Measurements from ENCODE around the gene SRBD1. TPM values are rescaled to one million over a fixed set of nuclear protein-coding genes. Genes with fewer than 3 reads are reported as not detected.

Gene SRBD1
- polyA plus RNA-seq, 3 donors = 4.7 to 5.2 (median 4.9) TPM

DNA sequence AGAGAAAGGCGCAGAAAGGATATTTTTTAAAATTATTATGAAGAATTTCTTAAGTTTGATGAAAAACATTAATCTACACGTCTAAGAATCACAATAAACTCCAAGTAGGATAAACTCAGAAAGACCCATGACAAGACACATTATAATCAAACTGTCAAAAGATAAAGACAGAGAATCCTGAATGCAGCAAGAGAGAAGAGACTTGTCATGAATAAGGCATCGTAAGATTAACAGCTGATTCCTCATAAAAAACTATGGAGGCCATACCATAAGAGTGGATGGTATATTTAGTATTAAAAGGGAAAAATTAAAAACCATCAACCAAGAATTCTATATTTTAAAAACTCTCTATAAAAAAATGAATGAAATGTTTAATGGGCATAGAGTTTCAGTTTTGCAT, 39.1 kb downstream of the SRBD1 start:
- no peak overlapping the region for H3K27ac ChIP-seq (ENCODE audit: low read depth, low read length)
- 96 to 99% (median 97%) methylated on average over 3 of the region's 3 CpGs for WGBS, 3 donors

DNA sequence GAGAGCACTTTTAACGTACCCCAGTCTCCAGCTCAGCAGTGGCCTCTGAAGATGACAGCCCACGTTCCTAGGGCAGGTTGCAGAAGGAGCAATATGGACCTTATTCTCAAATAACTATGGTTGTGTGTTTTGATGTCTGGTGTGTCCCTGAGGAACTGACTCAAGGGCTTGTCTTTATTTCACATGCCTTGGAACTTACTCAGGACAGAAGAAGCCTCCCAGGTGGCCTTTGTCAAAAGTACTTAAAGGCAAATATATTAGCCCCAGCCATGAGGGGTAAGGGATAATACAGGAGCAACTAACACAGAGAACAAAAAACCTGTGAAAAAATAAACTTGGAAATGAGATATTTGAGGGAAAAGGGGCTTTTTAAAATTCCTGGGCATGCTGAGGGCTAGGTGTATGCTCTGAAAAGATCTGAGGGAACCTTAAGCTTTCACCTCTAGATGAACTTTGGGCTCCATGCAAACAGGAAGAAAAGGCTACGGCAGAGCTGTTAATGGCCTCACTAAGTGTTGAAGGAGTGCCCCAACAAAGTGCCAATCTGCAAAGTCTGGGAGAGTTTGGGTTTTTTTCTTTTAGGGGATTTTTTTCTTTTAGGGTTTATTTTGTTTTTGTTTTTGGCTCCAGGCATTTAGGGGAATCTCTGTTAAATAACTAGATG, 40.3 kb downstream of the SRBD1 start:
- WGBS, 3 donors = 73 to 89% (median 85%) methylated on average over 3 of the region's 3 CpGs
- no peak overlapping the region for H3K27ac ChIP-seq (ENCODE audit: low read depth, low read length)

DNA sequence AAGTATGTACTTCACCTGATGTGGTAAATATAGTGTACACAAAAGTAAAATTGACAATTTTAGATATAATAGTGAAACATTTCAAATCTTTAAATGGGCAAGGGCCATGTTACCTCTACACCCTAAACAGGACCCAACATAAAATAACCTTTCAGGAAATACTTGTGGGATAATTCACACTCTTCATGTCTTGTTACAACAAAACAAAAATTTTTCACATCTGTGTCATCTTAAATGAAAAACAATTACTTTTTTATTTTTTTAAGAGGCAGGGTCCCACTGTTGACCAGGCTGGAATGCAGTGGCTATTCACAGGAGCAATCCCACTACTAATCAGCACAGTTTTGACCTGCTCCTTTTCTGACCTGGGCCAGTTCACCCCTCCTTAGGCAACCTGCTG, 42.1 kb downstream of the SRBD1 start:
- no peak overlapping the region for H3K27ac ChIP-seq (ENCODE audit: low read depth, low read length)

- H3K27ac ChIP-seq (ENCODE audit: low read depth, low read length) = peak overlapping the region; percentile 26
- WGBS, 3 donors = 43 to 77% (median 50%) methylated on average over 5 of the region's 5 CpGs
Observed at GRCh38 chr2:45567974-45568789, 42.9 kb downstream of the SRBD1 start.

GRCh38 chr2:45567288-45567963, 43.6 kb downstream of the SRBD1 start:
- no peak overlapping the region for H3K27ac ChIP-seq (ENCODE audit: low read depth, low read length)
- 64 to 90% (median 70%) methylated on average over 7 of the region's 7 CpGs for WGBS, 3 donors

DNA sequence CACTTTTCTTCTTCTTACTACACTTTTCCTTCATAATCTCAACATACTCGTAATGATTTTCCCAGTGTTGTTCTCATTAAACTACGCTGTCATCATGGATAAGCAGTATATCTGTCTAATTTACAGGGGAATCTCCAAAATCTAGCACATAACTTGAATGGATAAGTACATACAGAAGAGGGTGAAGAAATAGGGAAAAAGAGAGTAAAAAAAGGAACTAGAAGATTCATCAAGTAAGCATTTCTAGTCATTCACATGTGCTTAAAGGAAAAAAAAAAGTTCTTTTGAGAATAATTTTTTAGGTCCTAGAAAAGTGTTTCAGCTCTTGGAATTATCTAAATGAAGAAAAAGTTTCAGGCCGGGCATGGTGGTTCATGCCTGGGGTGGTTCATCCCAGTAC, 51.6 kb downstream of the SRBD1 start:
- no peak overlapping the region for H3K27ac ChIP-seq (ENCODE audit: low read depth, low read length)
- WGBS, 3 donors = 96 to 99% (median 96%) methylated on average over 3 of the region's 3 CpGs

- WGBS, 3 donors = 92 to 100% (median 94%) methylated on average over 1 of the region's 1 CpG
- no peak overlapping the region for H3K27ac ChIP-seq (ENCODE audit: low read depth, low read length)
Observed at GRCh38 chr2:45554742-45555140, 56.3 kb downstream of the SRBD1 start.

- no peak overlapping the region for H3K27ac ChIP-seq (ENCODE audit: low read depth, low read length)
- 40 to 69% (median 62%) methylated on average over 2 of the region's 2 CpGs for WGBS, 3 donors
Observed at GRCh38 chr2:45554073-45554741, 56.9 kb downstream of the SRBD1 start.

- 88 to 96% (median 94%) methylated on average over 5 of the region's 5 CpGs for WGBS, 3 donors
- H3K27ac ChIP-seq (ENCODE audit: low read depth, low read length) = no peak overlapping the region
Observed at GRCh38 chr2:45551862-45552261, 59.2 kb downstream of the SRBD1 start.

DNA sequence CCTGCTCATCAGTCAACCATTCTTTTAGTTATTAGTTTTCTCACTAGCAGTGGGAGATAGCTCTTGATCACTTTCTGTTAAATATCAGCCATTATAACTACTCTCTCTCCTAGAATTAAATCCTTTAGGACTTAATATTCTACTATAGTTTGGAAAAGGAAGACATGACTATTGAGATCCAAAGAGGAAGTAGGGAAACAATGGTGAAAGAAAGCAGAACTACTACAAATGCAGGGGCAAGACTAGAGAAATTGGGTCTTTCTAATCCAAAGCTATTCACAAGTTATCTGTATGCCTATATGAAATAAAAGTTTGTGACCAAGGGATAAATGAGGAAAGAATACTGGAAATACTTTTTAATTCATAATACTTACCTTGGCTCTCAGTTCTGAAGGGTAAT, 65.1 kb downstream of the SRBD1 start:
- no peak overlapping the region for H3K27ac ChIP-seq (ENCODE audit: low read depth, low read length)

- H3K27ac ChIP-seq (ENCODE audit: low read depth, low read length) = no peak overlapping the region
- 95 to 100% (median 100%) methylated on average over 1 of the region's 1 CpG for WGBS, 3 donors
Observed at GRCh38 chr2:45543257-45543656, 67.8 kb downstream of the SRBD1 start.

- no peak overlapping the region for H3K27ac ChIP-seq (ENCODE audit: low read depth, low read length)
- WGBS, 3 donors = 95 to 100% (median 98%) methylated on average over 4 to 6 of the region's 6 CpGs
Observed at GRCh38 chr2:45542013-45542412, 69.1 kb downstream of the SRBD1 start.

GRCh38 chr2:45541450-45541849, 69.6 kb downstream of the SRBD1 start:
- 97 to 100% (median 98%) methylated on average over 2 of the region's 2 CpGs for WGBS, 3 donors
- no peak overlapping the region for H3K27ac ChIP-seq (ENCODE audit: low read depth, low read length)

- 97 to 100% (median 98%) methylated on average over 8 of the region's 8 CpGs for WGBS, 3 donors
- no peak overlapping the region for H3K27ac ChIP-seq (ENCODE audit: low read depth, low read length)
Observed at GRCh38 chr2:45540942-45541341, 70.1 kb downstream of the SRBD1 start.

GRCh38 chr2:45533771-45534170, 77.3 kb downstream of the SRBD1 start:
- H3K27ac ChIP-seq (ENCODE audit: low read depth, low read length) = no peak overlapping the region
- 95 to 100% (median 98%) methylated on average over 1 of the region's 1 CpG for WGBS, 3 donors

- no peak overlapping the region for H3K27ac ChIP-seq (ENCODE audit: low read depth, low read length)
- WGBS, 3 donors = 89 to 96% (median 96%) methylated on average over 3 of the region's 3 CpGs
Observed at GRCh38 chr2:45532181-45532580, 78.9 kb downstream of the SRBD1 start.

DNA sequence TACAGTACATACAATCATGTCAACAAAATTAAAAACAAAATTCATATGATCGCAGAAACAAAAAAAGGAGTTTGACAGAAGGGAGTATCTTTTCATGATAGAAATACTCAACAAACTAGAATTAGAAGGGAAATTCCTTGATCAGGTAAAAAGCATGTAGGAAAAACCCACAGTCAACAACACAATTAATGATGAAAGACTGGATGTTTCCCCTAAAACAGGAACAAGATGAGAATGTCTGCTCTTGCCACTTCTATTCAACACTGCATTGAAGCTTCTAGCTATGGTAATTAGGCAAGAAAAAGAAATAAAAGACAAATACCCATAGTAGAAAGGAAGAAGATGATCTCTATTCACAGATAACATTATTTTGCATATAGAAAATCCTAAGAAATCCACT, 87.1 kb downstream of the SRBD1 start:
- 97 to 100% (median 99%) methylated on average over 1 of the region's 1 CpG for WGBS, 3 donors
- H3K27ac ChIP-seq (ENCODE audit: low read depth, low read length) = no peak overlapping the region

DNA sequence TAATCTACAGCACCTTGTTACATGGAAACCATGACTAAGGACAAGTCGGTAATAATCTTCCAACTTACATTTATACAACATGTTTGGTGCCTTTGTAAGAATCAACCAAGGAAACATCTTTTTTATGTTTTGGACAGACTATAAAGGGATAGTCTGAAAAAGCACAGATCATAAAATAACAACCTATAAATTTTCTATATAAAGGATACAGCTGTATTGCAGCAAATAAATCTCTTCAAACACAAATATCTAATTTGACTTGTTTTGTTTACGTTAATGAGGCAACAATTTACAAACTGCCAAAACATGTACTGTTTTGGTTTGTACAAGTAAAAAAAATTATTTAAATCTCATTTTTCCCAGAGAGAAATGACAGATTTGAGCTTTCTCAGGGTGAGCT, 92.5 kb downstream of the SRBD1 start:
- 80 to 93% (median 91%) methylated on average over 2 of the region's 2 CpGs for WGBS, 3 donors

More for the DNA sequence above, 92.5 kb downstream of the SRBD1 start:
- H3K27ac ChIP-seq (ENCODE audit: low read depth, low read length) = no peak overlapping the region
